Measurements from ENCODE around the gene RDH5.

Gene RDH5

DNA sequence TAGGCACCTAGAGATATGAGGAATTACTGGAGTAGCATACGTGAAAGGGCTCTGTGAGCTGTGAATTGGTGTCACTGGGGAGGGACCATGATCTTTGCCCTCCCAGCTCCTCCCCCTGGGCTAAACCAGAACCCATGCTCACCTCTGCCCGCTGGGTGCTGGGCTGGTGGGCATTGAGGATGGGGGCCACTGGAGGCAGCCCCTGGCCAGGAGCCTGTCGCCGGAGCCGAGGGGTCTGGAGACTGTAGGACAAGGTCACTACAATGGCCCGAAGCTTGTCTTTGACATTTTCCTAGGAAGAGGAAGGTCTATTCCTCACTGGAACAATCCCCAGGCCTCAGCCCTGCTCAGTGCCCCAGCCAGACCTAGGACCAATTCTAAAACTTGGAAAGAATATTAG lies 24.1 kb upstream of the RDH5 start:
- no peak for DNase-seq

DNA sequence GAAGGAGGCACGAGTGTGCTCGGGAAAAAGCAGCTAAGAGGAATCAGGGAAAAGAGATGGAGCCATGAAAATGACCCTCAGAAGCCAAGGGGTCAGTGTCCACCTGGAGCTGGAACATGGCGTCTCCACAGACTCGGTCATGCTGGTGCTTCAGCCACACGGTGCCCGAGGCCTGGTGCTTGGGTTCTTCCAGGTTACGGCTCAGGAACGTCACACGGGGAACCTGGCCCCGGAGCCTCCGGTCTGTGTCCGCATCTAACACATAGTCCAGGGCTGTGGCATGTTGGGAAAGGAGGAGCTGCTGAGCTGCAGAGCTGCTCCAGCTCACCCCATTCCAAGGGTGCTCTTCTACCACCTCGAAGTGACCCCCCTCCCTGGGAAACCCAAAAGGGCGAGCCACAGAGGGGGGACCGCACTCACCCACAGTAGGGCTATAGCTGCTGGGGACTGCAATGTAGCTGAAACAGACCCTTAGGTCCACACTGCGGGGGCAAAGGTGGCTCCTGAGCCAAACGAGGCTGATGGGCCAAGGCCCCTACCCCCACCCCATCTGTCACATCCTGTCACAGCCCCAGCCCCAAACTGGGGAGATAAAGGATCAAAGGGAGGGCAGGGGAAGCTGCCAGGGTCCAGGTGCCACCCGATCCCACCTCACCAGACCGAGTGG lies 23.3 kb upstream of the RDH5 start:
- no peak for DNase-seq

DNA sequence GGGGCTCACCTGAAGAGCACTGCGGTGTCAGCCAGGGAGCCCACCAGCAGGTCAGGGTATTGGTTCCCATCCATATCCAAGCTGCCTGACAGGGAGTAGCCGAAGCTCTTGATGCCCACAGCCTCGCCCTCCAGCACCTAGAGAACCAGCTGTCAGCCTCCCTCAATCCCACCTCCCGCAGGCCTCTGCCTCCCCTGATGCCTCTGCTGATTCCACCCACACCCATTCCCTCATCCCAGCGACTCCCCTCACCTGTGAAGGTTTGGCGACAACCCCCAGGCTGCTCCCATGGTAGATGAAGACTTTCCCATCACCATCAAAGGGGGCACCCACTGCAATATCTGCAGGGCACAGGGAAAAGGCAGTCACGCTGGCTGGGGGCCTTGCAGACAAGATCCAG lies 22.5 kb upstream of the RDH5 start:
- DNase-seq, result no peak

DNA sequence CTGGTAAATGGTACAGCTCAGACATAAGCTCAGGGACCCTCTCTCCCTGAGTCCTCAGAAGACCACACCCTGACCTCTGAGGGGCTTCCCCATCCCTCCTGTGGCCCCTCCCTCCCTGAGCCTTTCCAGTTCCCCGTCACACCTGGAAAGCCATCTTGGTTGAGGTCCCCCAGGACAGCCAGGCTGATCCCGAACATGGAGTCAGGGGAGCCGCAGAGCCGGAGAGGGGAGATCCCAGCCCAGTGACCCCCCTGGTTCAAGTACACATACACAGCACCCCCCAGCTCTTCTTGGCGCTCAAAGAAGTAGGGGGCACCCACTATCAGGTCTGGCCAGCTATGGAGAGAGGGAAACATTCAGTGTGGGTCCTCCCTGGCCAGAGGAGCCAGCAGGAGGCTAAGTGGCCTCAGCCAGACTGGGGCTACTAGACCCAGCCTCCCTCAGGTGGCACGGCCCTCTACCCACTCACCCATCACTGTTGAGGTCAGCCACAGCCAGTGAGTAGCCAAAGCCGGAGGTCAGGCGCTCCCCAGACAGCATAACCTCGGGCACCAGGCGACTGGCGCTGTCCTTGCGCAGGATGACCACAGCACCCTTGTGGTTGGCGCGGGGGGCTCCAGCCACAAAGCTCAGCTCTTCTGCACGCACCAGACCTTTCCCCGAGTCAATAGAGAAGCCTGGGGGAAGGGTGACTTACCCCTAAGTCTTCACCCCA lies 21.8 kb upstream of the RDH5 start:
- no peak for DNase-seq

DNA sequence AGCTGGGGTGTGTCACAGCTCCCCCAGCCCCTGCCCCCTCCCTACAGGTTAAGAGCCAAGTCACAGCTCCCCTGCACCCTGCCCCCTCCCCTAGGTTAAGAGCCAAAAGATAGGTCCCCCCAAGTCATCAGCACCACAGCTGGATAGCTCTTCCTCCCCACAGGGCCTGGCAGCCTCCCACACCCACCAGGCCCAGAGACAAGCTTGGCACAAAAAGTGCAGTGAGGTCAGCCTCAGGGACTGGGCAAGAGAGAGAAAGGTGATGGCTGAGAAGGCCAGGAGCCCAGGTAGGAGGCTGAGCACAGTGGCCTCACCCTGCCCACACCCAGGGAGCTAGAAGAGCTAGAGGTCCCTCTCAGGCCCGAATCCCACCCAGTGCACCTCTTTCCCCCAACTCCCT lies 21.2 kb upstream of the RDH5 start:
- no peak for DNase-seq

DNA sequence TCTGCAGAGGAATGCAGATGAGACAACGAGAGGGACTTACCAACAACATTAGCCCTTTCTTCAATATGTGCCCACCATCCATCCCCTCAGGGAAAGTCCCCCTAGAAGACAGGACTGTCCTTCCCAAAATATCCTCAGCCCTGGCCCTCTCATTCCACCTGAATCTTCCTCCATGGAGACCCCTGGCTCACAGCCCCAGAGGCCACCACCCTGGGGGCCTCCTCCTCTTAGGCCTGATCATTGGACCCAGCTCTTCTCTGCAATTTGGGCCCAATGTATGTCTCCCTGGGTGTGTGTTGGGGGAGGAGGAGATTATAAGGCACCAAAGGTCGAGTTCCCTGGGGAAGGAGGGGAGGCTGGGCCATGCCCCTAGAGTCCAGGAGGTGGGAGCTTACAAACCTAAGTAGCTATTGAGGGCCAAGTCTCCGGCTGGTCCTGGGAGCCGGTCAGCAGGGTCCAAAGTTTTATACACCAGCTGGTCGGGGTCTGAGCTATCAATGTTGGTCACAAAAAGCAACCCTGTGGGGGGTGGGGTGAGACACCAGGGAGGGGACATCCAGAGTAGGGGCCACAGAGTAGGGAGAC lies 20.6 kb upstream of the RDH5 start:
- DNase-seq, result no peak

DNA sequence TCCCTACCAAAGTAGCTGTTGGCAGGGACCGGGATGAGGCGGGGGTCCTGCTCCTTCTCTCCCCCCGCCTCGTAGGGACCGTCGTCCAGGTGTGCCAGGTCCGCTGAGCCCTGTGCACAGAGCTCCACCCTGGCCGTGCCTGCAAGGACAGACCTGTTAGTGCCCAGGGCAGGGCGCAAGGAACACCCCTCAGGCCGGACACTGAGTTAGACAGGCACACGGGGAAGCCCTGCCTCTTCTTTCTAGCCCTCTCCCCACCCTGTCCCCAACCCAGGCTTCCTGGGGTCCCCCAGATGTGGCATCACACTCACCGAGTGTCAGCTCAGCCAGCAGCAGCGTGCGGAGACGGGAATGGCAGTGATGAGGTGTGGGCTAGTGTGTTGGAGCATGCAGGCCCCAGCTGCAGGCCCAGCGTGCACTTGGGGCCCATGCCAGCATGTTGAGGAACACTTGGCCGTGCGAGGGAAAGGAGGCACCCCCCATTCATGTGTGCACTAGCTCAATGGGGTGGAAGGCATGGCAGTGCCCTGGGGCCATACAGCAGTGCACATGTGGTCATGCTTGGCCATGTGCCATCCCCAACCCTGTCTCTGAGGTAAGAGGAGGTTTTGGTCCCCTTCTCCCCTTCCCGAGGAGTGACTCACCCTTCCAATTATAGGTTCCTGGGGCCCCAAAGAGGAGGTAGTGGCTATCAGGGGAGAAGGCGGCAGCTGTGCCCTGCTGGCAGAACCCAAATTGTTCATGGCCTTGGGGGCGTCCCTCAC lies 19.8 kb upstream of the RDH5 start:
- DNase-seq, result no peak

DNA sequence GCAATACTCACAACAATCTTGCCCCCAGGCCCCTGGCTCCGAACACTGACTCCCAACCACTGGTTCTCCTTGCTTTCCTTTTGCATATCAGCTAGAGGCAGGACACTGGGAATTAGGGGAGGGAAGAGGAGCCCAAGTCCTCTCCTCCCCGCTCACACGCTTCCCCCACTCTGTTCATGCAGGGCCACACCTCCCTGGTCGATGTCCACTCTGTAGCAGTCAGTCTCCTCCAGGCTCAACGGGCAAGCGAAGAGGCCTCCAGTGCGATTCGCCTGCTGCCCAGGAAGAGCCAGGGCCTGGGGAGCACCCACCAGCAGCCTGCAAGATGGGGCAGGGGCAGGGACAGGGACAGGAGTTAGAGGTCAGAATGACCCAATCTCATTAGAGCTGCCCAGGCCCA lies 17.3 kb upstream of the RDH5 start:
- no peak for DNase-seq

DNA sequence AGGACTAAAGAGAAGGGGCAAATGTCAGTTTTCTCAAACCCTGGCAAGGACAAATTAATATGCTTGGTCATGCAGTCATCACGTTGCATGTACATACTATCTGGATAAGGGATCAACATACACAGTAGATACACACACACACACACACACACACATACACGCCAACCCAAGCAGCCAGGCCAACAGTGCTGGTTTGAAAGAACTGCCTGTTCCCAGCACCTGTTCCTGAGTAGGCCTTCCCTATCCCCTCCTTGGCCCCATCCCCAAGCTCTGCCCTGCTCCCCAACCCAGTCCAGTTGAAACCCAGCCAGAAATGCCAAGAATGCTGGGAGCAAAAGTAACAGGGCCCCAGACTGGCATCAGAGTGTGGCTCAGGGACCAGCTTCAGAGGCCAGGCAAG lies 16.9 kb upstream of the RDH5 start:
- peak in 26 of 58 donors; percentile 12 to 63 (median 34) for DNase-seq

DNA sequence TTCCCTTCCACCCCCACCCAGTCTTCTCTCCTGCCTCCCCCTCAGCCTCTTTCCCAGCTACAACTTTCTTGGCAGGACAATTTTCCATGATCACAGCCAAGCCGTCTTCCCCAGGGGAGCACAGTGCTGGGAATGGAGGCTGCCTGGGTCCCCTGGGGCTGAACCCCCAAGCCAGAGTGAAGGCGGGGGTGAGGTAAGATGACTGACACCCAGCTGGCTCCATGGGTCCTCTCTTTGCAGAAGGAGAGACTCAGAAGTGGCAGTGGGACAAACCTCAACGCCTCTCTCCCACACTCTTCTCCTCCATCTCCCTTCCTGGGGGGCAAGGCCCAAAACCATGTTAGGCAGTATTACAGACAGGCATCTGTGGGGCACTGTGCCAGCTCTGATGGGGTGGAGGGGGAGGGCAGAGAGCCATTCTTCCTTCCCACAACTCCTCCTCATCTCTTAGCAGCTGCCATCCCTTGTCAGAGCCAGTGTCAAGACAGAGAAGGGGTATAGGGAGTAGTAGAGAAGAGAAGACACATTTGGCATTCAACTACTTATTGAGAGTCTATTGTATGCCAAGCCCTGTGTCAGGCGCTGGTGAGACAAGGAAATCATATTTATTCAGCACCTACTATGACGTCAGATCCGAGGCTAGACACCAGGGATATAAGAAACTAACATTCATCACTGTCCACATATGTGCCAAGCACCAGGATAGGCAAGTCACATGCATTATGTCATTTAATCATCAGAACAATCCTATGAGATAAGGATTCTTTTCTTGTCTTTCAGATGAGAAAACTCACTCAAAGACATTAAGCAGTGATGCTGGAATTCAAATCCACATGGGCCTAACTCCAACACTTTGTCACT lies 16.1 kb upstream of the RDH5 start:
- peak in 8 of 58 donors; percentile 14 to 27 (median 22) for DNase-seq

DNA sequence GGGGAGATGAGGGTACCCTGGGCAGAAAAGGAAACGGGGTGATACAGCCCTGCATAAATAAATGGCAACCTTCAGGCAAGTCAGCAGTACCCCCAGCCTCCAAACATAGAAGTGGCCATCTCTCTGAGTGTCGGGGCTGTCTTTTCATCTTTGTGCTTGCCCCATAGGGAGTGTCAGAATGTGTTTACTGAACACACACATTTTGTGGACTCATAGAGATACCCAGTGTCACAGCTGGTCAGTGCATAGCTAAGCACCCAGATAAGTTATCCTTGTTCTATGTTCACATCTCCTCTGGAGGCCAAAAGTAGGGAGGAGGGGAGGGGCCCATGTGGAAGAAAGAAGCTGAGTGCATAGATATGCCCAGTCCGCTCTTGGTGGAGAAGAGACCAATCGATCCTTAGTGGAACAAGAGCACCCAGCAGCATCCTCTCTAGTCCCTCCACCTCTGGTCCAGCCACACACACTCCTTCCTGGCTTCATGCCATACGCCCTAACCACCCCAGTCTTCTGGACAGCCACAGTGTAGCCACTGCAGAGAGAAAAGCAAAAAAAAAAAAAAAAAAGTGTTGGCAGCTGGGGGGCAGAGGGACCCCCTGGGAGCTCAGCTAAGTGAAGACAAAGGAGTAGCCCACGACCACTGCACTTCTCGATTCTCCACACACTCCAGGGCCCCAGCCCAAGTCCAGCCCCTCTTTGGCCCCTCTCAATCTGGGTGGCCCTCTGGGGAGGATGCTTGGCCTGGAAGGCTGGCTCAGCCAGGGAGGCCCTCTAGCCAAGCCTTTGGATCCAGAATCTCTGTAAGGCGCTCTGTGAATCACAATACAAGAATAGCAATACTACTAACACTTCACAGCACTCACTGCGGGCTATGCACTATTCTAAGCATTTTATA lies 15.1 kb upstream of the RDH5 start:
- peak in 8 of 58 donors; percentile 16 to 46 (median 32) for DNase-seq

DNA sequence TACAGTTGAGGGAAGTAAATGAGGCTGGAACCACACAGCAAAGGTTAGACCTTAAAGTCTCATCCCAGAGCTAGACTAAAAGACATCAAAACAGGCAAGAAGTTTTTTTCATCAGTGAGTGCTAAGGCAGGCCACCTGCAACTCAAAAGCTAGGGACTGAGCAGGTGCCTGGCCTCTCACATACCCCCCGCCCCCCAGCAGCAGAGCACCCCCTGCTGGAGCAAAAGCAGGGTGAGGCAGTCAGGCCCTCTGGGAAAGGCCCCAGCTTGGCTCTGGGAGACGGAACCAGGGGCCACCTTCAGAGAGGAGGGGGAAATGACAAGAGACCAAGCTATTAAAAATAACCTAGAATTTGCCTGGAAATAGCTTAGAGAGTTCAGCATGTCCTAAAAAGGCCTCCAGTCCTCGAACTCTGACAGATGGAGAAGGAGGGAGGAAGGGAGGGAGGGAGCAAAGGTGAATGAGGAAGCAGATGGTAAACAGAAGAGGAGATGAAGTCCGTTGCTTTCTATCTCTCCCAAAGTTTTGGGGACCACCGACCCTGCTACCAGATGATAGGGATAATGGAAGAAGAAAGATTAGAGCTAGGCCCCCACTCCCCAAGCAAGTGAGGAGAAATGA lies 14.3 kb upstream of the RDH5 start:
- peak in 1 of 58 donors; percentile 16 for DNase-seq

DNA sequence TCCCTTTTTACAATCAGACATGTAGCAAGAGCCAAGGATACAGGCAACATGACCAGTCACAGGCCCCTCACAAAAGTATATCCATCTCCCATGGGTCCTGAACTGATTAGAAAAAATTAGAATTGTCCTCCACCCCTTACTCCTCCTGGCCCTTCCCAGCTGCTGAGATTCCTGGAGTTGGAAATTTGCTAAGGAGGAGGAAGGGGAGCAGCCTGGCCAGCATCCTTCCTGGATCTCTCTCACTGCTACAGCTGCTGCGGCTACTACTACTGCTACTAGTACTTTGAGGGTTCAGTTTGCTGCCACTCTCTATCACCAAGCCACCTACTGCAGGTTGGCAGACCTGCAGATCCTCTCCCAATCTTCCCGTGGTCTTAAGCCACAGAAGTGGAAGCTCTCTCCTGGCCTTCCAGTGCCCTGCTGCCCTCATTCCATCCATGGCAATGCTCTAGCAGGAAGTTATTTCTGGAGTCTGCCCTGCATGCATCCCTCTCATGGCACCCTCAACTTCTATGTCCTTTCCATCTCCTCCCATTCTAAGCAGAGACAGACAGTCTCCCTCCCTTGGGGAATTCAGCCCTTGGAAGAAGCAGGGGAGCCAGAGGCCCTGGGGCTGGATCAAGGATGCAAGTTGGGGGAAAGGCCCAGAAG lies 13.5 kb upstream of the RDH5 start:
- DNase-seq, result no peak

DNA sequence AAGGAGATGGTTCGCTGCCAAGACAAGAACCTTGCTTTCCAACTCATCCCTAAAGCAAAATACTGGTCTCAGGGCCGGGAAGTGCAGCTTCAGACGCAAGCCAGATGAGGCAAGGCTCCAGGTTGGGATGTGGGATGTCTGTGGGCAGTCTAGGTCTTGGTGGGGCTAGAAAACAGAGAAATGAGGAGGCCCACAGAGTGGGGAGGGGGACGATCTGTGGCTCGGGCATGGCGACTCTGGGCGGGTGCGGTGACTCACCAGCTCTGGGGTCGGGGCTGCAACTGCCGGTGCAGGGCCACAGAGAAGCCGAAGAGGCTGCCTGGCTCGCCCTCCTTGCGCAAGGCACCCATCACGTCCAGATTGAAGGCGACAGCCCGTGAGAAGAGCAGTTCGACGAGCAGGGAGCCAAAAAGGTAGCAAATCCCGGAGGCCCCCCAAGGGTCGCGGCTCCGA lies 12.9 kb upstream of the RDH5 start:
- peak in 3 of 58 donors; percentile 24 to 46 (median 43) for DNase-seq

DNA sequence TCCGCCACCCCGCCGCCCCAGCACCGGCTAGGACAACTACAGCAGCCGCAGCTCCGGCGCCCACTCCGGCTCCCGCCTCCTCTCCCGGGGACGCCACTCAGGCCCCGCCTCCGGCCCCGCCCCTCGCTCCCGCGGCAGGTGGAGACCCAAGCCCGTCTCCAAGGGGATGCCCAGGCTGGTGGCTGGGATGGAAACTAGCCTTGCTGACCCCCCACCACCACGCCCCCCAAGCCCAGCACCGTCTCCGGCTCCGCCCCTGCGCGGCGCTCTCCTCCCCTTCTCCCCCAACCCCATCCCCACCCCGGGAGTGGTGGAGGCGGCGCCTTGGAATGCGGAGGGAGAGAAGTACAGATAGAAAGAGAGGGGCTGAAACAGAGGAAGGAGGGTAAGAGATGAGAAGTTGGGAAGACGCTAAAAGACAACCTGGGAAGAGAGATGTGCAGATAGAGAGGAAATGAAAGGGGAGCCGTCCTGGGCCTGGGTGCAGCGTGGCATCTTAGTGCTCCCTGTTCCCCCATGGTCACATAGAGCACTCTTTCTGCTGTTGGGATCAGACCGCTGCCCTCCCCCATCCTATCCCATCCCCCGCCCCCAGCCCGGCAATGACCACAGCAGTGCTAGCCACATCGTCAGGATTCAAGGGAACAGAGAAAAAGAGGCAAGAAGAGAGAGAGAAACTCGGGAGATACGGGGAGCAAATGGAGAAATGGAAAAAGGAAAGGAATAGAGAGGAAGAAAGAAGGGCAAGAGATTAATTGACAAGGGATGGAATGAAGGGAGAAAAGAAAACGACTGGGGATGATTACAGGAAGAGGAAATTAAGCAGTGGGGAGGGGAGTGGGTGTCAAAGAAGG lies 12.1 kb upstream of the RDH5 start, which contains the start of gene ITGA7:
ITGA7 (minus strand) TSS at position 64 of the 854 bp plus-strand sequence. CDS start 222 bp downstream, outside the sequence.
- peak in 54 of 58 donors; percentile 11 to 79 (median 56) for DNase-seq

DNA sequence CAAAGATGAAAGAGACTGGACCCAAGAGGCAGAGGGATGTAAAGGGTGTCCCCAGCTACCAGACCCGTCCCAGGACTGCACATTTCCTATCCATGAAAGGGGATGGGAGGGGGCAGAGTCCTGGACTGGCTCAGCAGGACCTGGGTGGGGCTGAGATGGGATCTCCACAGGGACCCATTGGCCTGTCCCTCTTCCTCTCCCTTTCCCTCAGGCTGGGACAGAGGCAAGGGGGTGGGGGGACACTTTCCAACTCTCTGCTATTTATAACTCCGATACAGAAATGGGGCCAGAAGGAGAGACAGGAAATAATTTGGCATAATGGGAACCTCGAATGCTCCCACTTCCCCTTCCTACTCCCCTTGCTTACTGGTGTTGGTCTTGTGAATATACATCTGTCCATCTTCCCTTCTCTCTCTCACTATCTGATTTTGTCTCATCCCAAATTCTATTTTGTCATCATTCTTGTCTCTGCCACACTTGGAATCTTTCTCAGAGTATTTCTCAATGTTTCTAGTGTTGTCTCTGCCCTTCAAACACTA lies 11.4 kb upstream of the RDH5 start:
- no peak for DNase-seq
